NK-92 (cell line): ENCODE data around the gene TCEAL8.

Experiments used
- DNase-seq: peaks from one replicate; lab custom pipeline; 2025; ENCODE audit not compliant: unreplicated experiment; lab: John Stamatoyannopoulos, UW

Gene TCEAL8

DNA sequence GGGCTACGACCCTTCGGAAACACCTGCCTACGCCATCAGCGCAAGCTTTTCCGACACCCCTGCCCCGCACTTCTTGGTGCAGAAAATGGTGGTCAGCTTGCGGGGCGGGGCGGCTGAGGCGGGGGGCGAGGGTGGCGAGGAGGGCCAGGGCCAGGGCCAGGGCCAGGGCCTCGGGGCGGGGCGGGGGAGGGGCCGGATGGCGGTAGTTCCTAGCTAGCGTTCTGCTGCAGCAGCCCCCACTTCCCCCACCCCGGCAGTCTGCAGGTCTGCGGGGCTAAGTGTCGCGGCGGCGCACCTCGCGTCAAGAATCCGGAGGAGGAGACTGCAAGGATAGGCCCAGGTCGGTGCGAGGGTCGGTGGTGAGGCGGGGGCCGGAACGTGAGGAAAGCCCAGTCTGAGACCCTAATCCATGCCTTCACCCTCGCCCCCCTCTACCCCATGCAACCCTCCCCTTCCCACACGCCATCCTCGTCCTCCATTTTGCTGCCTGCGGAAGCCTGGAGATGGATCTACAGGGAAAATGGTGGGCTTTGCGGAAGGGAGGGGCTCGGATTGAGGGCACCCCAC is 39.4 kb downstream of the TCEAL8 start:
- DNase-seq, result no peak

DNA sequence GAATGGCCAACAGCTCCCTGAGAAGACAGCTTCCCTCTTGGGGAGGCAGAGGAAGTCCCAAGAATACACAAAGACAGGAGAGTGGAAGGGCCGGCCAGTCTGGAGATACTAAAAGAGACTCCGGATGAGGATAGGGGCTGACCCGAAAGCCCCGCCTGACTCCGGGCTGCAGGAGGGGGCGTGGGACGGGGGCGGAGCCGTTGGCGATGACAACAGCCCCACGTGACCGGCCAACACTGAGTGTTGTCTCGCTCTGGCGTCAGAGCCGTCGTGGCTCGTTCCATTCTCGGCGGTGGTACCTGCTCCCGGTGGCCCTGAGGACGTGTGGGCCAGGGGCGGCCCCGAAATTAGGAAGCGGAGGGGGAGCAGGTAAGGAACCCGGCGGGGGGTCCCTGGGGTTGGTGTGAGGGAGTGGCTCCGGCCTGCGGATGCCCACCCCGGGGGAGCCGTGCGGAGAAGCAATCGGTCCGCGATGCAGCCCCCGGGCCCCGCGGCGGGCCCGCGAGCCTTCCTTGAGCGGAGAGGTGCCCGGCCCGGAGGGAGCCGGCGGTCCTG is 40.0 kb downstream of the TCEAL8 start, which contains the start of gene BEX4:
BEX4 (plus strand) TSS at position 239 of the 555 bp plus-strand sequence. CDS start 1,046 bp downstream, outside the sequence.
- peak; percentile 2 for DNase-seq

- DNase-seq, result no peak
These were observed 42.1 kb downstream of the TCEAL8 start for GRCh38 chrX:103212749-103213457.

DNA sequence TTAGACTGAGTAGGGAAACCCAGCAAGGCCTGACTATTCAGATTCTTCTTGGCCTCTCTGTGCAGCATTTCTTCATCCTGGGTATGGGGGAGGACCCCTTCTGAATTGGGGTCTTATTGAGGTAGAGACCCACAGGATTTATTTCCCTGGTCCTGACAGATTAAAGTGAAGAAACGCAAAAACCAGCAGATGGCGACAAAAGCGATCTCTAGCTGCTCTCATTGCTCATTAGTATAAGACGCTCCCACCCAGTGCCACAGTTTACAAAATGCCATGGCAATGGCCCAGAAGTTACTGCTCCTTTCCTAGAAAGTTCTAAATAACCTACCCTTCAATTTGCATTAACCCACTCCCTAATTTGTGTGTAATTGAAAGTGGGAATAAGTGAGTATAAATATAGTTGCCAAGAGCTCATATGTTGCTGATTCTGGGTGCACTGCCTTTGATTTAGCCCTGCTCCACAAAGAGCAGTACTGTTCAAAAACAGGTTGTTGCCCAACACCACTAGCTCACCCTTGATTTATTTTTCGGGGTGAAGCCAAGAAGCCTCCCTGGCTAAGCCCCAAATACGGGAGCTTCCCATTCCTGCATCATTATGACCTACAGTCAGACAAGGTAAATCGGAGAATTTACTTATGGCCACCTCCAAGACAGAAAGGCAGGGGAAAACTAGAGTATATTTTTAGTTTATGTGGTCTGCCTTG is 43.8 kb downstream of the TCEAL8 start:
- DNase-seq, result no peak

DNA sequence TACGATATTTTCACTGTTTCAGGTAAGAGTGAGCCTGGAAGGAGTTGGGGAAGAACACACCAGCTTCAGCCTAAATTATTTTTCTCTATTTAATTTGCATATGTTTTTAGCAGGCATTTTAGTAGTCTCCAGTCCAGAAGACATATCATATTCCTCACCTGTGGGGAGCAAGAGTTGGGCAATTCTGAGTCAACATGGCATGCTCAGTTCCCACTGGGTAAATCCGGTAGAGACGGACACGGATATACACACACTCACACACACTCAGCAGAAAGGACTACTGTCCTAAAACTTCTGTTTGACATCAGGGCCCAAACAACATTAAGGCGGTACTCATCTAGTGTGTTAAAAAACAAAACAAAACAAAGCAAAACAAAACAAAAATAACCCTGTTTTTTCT is 44.9 kb downstream of the TCEAL8 start:
- DNase-seq, result no peak
